ENCODE data around the gene ELSPBP1.
"Not testable (repeated sequence)": the region's sequence is repeated elsewhere in the genome, so short reads cannot be mapped to it uniquely, and the experiment has no call there.

DNA sequence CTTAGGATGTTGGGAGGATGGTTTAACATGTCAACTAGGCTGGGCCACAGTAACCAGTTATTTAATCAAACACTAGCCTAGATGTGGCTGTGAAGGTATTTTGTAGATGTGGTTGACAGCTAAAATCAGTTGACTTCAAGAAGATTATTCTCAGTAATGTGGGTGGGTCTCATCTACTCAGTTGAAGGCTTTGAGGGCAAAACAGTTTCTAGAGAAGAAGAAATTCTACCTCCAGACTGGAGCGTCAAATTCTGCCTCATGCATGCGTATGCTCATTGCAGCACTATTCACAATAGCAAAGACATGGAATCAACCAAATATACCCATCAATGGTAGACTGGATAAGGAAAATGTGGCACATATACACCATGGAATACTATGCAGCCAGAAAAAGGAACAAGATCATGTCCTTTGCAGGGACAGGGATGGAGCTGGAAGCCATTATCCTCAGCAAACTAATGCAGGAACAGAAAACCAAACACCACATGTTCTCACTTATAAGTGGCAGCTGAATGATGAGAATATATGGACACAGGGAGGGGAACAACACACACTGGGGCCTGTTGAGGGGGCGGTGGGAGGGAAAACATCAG, 75.8 kb downstream of the ELSPBP1 start:
- TF ChIP-seq, protein P1, sequence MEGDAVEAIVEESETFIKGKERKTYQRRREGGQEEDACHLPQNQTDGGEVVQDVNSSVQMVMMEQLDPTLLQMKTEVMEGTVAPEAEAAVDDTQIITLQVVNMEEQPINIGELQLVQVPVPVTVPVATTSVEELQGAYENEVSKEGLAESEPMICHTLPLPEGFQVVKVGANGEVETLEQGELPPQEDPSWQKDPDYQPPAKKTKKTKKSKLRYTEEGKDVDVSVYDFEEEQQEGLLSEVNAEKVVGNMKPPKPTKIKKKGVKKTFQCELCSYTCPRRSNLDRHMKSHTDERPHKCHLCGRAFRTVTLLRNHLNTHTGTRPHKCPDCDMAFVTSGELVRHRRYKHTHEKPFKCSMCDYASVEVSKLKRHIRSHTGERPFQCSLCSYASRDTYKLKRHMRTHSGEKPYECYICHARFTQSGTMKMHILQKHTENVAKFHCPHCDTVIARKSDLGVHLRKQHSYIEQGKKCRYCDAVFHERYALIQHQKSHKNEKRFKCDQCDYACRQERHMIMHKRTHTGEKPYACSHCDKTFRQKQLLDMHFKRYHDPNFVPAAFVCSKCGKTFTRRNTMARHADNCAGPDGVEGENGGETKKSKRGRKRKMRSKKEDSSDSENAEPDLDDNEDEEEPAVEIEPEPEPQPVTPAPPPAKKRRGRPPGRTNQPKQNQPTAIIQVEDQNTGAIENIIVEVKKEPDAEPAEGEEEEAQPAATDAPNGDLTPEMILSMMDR (IDR thresholded peaks at IDR 0.05) = not testable (repeated sequence)
- not testable (repeated sequence) for TF ChIP-seq POLR2A (IDR thresholded peaks at IDR 0.05)

All from upper lobe of left lung (tissue), 4 donors.